GOT3 (cell line): Measurements from ENCODE around the gene ASPM.
"Not testable (repeated sequence)": the region's sequence is repeated elsewhere in the genome, so short reads cannot be mapped to it uniquely, and the experiment has no call there.

Experiments
- DNase-seq: peaks from one replicate; lab custom pipeline; 2025; ENCODE audit warnings: mixed read lengths; lab: John Stamatoyannopoulos, UW

ASPM gene

DNA sequence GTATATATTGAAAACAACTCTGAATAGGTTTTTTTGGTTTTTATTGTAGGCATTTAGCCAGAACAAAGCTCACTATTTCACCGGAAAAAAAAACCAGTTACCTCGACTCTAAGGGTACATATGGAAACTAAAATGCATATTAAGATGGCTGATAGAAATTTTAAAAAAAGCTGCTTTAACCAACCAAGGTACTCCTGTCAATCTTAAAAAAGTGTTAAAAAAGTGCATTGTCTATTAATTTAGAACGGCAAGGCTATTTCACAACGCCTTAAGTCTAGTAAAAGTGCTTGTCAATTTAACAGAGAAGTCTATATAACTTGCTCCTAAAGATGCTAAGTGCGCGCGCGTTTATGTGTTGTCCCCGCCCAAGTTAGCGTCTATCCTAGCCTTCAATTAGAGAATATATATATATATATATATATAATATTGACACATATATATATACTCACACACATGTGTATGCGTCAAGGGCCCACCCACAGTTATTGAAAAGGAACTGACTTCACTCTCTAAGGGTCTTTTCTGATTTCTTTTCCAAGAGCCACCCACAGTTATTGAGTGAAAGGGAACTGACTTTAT, 934 bp downstream of the ASPM start:
- no peak for DNase-seq

DNA sequence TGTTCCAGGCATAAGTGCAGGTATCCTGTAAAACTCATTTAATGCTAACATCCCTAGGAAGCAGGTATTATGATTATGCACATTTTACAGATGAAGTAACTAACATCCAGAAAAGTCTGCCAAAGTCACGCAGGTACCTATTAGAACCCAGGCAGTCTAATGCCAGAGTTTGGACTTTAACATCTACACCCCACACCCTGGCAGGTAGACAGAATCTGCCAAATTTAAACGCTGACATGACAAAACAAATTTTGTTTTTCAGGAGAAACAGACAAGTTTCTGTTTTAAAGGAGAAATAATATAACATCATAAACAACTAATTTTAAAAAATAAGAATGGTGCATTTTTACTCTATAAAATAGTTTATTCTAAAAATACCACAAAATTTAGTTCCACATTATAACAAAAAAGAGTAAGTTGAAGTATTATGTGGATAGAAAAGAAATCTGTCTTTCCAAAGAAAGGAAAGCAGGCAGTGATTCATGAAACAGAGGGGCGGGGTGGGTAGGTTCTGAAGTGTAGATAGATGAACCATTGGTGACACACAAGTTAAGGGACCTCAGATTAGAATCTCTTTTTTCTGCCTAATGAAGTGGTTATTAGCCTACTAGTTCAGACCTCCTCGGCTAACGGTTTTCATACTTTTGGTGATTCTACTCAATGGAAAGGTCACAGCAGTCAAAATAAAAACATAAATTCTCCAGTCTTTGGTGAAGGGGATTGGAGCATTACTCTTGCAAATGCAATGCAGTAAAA, 1.7 kb downstream of the ASPM start:
- no peak for DNase-seq

DNA sequence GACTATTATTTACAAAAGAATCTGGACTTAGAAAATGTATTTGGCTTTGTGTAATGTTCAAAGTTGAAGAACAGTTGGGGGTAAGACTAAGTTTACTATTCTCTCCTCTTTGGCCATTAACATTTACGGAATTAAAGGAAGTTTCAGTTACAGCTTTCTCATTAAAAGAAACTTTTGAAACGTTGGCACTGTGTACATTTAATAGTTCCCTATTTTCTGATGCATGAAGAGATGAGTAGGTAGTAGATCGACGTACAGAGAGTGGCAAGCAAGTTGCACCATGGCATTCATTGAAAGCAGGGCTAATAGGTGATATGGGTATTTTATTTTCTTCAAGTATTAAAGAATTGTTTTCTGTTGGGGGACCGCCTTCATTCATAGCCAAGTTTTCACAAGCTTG, 3.2 kb downstream of the ASPM start:
- no peak for DNase-seq

DNA sequence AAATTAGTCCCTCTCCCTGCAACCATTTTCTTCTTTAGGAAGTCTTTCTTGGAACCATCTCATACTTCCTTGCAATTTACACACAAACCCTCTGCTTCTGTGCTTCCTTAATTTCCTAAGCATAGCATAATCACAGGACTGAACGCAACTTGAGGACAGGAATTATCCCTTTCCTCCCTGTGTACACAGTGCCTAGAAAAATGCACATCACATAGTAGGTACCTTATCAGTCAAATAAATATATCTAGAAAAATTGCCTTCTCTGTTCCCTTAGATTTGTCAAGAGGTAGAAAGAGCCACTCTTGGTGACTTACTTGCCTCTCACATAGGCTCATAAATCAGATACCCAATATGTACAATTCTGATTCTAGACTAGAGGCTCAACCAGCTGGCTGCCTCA, 4.9 kb downstream of the ASPM start:
- DNase-seq = no peak

DNA sequence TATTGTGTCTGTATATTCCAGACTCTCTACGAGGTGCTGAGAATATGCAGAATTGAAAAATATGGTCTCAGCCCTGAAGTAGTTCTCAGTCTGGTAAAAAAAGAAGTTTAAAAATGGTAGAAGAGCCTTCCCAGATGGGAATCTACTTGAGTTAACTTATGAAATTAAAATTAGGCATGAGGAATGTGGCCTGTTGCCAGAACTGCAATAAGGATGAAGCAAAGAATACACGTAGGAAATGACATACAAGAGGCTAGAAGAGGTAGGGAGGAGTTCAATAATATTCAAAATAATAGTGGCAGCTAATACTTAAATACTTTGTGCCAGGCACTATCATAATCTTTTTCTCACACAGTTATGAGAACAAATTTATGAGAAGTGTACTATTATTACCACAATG, 6.3 kb downstream of the ASPM start:
- DNase-seq = no peak

DNA sequence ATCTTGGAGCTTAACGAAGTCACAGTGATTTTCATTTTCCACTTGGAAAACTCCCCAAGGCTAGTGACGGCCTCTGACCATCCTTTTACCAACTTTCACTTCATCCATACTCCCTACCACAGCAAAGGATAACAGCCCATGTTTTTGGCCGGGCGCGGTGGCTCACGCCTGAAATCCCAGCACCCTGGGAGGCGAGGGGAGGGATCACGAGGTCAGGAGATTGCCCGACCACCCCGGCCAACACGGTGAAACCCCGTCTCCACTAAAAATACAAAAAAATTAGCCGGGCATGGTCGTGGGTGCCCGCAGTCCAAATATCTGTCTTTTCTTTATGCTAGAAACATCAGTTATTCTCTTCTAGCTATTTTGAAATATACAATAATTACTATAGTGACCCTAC, 7.3 kb downstream of the ASPM start:
- DNase-seq = no peak

DNA sequence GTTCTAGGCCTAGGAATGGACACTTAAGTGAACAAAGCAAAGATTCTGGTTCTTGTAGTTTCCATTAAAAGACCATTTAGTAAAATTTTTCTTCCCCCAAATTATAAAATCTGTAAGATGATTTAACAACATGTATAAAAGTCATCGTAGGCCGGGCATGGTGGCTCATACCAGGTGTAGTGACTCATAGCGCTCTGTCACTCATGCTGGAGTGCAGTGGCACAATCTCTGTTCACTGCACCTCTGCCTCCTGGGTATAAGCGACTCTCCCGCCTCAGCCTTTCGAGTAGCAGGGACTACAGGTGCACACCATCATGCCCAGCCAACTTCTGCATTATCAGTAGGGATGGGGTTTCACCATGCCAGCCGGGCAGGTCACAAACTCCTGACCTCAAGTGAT, 9.1 kb downstream of the ASPM start:
- DNase-seq = no peak

DNA sequence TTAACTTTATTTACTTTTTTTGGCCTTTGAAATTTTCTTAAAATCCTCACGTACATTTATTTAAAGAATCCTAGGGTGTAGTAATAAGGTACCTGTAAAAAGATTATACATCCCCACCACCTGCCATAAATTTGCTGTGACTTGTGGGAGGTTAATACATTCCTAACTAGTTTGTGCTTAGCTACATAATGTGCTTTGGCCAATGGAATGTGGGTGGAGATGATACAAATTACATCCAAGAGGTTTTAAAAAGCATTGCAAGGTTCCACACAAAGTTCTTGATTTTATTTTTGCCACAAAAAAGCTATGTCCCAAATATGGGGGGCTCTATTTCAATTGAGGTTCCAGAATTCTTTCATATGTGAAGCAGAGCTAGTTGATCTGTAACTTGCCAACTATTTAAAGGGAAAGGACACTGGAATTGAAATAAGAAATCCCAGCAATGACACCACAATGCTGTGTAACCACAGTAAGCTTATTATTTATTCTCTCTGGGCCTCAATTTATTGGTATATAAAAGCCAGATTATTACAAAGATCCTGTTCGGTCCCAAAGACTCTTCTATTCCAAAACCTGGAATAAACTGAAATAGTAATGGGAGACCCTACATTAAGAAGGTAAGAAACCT, 15.7 kb downstream of the ASPM start:
- DNase-seq = no peak

DNA sequence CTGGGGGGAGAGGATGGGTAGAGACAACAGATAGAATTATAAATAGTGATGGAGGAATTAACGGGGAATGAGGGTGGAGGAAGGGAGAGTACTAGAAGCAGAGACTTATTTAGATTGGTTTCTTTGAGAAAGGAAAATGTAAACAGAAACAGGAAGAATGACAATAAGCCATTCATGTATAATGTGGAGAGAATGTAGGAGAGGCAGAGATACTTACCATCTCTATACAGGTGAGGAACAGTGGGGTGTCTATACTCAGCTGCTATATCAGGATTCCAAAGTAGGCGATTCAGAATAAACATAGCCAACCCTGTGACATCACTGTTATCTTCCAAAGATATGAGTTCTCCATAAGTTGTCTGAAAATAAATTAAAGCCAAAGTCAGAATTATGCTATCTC, 16.8 kb downstream of the ASPM start:
- no peak for DNase-seq

DNA sequence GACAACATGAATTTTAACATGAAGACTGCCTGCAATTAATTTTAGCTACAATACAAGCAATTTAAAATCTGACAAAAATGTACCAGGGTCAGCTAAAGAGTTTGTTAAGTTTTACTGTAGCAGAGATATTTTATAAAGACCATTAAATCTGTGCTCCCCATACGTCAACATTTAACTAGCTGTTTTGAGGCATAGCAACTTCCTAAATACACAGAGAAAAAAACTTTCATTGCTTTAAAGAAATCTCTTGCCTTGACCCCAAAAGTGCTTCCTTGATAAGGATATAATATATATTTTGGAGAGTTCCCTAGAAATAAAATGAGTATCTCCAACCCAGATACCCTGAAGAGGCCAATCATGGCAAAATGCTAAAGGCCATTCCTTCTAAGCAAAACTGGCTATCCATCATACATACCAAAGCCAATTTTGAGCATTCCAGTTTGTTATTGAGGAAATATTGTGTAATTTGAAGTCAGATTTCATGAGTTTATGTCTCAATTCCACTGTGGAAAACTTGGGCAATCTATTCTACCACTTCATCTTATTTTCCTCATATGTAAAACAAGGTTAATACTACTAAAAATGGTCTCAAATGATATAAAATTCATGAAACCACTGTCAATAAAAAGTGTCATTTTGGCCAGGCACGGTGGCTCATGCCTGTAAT, 19.1 kb downstream of the ASPM start:
- DNase-seq = no peak

DNA sequence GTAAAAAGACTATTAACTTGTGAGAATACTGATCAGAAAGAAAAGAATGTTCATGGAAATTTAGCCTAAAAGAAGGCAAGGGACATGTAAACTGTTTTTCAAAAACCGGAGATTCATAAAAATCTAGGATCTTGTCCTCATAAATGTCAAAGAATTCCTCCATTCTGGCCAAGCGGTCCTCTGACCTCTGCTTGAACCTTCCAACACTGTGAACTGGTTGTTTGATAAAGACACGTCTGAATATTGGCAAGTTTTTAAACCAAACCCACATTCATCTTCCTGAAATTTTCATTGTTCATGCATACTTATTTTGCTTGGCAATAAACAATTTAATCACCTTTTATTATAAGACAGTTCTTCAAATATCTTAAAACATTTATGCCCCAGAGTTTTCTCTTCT, 19.8 kb downstream of the ASPM start:
- no peak for DNase-seq

DNA sequence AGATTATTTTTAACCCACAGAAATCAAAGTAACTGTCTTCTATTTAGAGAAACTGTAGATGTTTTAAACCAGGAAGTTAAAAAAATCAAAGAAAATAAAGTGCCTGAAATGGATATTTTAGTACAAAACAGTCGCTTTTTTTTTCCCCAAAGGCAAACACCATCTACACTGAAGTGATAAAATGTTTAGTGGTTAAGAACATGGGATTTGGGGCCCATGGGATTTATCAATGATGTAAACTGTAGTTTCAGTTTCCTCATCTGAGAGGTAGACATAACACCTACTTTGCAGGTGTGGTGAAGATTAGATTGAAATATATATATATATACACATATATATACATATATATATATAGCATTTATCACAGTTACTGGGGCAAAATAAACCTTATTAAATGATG, 22.1 kb downstream of the ASPM start:
- DNase-seq = no peak

DNA sequence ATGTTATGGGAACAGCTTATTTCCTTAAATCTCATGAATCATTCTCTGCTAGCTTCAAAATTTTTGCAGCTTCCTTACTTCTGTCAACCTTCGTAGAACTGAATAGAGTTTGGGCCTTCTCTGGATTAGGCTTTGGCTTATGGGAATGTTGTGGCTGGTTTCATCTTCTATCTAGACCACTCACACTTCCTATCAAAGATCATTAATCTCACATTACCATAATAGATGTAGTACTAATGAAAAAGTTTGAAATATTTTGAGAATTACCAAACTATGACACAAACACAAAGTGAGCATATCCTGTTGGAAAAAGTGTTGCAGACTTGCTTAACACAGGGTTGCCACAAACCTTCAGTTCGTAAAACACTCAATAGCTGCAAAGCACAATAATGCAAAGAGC, 30.3 kb downstream of the ASPM start:
- DNase-seq = no peak

DNA sequence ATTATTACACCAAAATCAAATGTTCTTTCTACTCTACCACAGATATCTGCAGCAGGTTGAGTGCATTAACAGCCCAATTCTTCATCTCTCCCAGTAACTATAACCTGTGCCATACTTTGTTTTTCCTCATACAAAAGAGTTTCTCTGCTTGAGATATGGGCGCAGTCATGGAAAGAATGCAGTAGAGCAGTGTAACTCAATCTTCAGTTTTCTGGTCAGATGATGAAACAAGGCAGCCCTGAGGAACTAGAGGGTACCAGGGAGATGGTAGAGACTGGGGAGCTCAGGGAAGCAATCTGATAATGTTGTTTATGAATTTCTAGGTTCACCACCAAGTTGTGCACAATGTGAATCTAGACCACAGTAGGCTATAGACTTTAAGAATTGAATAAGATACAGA, 39.6 kb downstream of the ASPM start:
- DNase-seq = no peak

DNA sequence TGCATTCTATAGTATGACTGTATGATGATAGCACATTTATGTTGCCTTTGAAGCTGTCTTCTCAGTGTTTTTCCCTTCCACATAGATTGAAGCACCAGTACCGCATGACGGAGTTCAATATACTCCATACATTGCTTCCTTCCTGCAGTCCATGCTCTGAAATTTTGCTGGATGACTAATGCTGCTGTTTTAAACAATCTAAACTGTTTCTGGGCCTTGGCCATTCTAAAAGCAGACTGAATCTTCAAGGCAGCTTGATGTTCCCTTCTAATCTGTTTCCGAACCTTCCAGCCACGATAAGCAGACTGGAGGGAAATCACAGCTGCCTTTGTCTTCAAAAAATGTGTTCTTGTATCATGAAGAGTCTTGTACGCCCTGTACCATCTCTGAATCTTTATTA, 43.2 kb downstream of the ASPM start:
- no peak for DNase-seq

DNA sequence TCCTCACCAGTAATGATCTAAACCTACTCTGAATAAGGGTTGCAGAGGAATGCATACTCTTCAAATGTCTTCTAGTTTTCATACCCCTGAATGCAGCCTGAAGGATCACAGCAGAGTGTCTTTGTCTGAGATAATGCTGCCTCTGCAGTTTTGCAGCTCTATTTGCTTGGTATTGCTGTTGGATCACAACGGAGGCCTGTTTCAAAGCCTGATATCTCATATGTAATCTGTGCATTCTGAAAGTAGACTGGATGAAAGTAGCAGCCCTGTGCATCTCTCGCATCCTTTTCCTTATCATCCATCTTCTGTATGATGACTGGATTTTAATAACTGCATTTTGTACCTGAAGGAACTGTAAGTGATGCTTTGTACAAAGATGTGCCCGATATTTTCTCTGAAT, 44.5 kb downstream of the ASPM start:
- DNase-seq = no peak

DNA sequence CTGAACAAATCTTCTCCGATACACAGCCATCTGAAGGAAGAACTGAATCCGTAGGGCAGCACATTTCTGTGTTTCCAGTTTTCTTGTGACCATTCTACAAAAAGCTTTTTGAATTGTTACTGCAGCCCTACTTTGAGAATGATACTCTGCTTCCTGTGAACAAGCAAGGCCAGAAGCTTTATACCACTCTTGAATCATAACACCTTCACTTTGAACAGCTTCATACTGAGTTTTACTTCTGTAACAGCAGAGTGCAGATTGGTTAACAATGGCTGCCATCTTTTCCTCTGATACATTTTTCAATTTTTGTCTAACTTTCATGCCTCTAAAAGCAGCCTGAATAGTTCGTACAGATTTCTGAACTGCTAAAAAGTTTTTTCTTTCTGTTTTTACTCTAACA, 45.8 kb downstream of the ASPM start:
- DNase-seq = no peak

DNA sequence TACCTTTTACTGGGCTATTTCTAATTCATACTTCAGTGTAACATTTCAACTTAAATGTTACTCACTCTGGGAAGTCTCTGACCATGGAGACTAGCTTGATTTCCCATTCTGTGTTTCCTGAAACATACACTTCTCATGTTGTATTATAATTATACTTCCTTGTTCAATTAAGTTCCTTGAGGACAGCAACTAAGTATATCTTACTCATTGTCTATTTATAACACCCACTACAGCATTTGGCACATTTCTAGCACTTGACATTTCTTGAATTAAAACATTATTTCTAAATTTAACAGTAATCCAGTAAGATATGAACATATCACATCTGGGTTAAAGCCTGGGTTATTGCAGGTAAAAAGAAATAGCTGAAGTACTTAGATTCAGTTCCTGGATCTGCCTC, 47.0 kb downstream of the ASPM start:
- DNase-seq = no peak

DNA sequence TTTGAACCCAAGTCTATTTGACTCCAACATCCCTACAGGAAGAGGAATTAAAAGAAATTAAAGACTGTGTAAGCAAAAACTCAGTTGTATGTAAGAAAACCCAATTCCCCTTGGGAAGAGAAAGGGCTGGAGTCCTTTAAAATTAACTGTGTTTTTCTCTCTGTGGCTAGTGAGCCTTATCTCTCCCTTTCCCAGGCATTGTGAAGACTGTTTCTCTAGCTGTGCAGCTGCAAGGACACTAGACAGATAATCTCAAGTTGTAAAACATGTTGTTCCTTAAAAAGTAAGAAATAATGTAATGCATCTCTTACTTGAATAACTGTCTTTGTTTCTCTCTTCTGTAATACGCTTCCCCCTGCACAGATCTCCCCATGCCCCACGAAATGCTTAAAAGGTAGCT, 49.5 kb downstream of the ASPM start:
- not testable (repeated sequence) for DNase-seq

DNA sequence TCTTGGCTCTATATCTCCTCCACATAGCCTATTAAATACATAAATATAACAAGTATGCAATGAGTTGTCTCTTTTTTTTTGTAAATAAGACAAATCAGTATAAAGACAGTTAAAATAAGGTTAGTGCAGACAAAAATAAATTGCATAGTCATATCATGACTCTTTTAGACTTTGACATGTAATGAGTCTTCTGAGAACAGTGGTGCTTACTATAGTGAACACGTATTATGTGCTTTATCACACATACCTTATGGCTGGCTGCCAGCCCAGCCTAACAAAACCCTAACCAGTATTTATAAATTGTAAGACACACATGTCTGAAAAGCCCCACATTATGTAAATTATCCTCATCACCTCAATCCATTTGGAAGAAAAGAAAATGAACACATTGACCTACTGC, 50.3 kb downstream of the ASPM start:
- no peak for DNase-seq

DNA sequence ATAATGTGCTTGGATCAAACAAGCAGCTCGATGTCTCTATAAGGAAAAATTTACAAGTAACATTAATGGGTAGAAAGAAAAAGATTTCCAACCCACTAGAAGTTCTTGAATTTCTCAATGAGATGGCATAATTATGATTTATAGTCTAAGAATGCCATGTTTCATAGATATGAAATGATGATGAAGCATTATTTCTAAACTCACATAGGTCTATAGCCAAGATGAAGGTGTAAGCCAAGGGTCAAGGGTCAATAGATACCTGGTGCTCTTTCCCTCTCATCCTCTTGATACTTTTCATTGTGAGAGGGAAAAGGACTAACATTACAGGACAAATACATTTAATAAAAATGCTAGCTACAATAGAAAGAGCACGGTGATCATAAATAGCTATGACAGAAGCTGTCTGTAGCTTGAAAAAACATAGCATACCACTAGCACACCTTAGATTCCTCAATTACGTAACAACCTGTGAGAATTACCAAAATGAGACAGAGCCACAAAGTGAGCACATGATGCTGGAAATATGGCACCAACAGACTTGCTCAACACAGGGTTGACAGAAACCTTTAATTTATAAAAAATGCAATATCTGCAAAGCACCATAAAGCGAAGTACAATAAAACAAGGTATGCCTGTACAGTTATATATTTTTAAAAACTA, 53.1 kb downstream of the ASPM start:
- no peak for DNase-seq

DNA sequence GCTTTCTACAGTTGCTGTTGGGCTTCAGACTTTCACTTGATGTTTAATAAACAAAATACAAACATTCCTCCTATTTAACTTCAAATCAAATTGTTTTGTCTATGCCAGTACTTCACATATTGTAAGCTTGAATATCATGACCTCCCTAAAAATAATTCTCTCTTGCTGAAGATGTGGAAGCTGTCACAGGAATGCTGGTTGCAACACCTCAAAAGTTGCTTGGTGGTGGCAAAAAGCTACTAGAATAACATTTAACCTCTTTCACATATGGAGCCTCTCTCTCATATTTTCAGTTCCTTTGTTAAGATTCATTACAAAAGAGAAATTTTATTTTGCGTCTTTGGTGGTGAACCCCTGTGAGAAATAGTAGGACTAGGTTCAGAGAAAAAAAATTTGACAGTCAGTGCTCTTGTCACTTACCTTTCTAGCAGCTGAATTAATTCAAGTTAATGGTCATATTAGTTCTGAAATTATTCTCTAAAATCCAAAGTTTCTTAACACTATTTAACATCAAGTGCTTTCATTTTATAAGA, 53.9 kb downstream of the ASPM start:
- no peak for DNase-seq
